Activated CD8-positive, alpha-beta memory T cell treated with anti-CD3 and anti-CD28 coated beads, Interleukin-2, amount 50 U/mL, for 48 hours (primary cell): ENCODE results near the gene GINS2.

ENCODE experiments used
- DNase-seq: peaks from one replicate; pipeline ENCODE4 v3.0.0-alpha.2; 2020

Gene GINS2

DNA sequence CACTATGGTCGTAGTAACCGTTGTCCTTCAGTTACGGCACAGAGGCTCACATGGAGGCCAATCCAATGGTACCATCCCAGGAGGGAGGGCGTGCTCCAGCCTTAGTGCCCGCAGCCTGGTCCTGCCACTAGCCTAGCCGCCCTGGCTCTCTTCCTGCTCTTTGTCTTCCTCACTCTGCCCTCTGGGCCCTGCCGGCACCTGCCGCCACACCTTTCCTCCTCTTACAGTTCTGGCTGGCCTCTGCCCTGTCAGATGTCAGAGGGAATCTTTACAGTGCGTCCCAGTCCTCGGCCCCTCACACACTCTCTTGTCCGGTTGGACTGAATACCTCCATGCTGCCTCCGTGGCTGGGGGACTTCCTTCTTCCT is 23.4 kb downstream of the GINS2 start:
- no peak for DNase-seq

DNA sequence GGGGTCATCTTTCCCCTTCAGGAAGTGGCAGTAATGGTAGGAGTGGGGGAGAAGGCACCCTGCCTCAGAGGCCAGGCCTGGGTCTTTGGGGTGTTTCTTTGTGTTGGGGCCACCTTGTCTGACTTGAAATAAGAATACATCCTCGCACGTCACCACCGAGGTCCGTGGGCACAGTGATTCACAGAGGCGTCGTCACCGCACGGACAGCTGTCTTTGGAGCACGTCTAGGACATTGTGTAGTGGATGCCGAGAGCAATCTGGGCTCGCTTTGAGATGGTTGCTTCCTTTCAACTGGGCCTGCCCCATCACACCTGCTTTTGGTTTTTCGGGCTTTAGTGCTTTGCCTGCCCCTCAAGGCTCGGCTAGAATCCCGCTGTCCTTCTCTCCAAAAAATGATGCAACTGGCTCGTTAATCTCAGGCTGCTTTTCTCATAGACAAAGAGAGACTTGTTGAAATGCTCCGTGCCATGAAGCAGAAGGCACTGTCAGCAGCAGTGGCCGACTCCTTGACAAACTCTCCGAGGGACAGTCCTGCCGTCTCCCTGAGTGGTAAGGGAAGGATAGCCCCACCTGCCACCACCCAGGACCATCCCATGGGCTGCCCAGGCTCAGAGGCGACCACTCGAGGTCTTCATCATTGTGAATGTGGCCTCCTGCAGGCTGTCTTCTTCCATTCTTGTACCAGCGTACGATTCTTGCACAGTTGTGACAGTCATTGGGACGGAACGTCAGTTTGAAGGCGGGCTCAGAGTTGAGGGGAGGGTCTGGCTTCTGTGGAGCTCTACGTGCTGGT is 24.0 kb downstream of the GINS2 start:
- DNase-seq: no peak

DNA sequence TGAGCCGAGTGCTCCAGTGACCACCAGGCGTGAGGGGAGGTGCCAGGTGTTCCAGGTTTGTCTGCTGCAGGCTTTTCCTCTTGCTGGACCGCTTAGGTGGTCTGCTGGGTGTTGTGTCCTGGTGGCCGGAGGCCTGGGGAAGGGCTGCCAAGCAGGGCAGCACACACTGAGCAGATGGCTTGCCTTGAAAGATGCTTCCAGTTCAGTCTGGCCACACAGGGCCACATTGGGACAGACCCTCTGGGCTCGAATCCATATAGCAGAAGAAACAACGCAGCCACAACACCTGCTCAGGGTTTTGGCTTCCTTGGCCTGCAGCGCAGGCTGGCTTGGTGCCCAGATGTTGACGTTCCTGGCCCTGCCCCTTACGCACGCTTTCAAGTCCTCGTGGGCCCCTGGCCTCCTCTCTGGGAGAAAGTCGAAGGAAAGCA is 24.8 kb downstream of the GINS2 start:
- no peak for DNase-seq

DNA sequence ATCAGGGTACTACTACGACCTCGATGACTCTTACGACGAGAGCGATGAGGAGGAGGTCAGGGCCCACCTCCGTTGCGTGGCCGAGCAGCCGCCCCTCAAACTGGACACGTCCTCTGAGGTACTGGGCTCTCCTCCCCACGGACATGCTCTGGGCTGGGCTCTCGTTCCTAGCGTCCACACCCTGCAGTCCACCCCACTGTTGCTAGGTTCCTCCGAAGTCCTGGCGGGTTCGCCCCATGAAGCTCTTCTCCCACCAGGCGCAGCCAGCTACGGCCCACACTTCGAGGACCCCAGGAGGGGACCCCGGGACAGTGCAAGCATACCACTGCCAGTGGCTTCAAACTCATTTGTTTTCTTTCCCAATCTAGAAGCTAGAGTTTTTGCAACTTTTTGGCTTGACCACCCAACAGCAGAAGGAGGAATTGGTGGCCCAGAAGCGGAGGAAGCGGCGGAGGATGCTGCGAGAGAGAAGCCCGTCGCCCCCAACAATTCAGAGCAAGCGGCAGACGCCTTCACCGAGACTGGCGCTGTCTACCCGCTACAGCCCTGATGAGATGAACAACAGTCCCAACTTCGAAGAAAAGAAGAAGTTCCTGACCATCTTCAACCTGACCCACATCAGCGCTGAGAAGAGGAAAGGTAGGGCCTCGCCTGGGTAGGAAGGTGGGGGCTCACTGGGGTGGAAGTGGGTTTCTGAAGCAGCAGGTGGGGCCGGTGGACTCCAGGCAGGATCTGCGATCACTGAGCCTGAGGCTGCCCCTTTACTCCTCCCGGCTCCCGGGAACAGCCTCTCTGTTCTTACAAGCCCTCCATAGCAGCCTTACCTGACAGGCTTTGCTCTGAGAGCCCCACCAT is 25.6 kb downstream of the GINS2 start:
- no peak for DNase-seq

DNA sequence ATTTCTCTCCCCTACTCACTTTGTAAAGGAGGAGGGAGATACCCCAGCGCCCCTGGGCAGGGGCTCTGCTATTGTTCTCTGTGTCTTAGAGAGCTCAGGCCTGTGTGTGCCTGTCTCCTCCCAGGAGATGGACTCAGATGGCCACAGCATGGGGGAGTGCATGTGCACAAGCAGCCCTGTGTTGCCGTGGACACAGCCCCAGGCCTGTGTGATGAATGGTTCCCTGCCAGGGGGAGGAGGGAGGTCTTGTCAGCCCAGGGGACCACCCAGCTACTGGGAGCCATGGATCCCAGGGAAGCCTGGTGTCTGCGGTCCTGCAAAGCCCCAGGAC is 26.3 kb downstream of the GINS2 start:
- no peak for DNase-seq

DNA sequence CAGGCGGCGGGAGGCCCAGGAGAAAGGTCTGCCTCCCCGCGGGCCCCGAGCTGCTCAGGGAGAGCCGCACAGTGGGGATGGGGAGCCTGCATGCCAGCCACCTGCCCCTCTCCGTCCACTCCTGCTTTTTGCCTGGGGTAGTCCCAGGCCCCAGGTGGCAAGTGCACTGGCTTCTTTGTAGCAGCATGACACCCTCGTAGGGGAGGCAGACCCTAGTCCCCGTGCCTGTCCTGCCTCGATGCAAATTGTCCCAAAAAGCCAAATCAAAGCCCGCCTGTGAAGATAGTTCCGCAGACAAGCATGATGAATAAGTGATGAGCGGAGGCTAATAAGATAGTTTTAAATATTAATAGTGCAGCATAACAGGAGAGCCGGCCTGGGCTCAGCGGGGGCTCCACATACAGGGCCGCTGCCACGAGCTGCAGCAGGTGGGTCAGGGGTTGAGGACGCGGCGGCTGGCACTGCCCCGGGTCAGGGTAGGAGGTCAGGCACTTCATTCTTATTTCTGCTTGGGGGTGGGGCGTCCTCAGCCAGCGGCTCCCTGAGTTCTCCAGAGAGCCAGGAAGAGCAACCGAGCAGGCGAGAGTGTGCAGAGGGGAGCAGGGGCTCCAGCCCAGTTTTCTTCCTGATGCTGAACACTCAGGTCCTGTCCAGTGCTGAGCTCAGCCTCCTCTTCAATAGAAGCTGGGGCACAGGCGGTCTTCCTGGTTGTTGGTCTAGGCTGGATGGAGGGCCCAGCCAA is 26.8 kb downstream of the GINS2 start:
- no peak for DNase-seq

DNA sequence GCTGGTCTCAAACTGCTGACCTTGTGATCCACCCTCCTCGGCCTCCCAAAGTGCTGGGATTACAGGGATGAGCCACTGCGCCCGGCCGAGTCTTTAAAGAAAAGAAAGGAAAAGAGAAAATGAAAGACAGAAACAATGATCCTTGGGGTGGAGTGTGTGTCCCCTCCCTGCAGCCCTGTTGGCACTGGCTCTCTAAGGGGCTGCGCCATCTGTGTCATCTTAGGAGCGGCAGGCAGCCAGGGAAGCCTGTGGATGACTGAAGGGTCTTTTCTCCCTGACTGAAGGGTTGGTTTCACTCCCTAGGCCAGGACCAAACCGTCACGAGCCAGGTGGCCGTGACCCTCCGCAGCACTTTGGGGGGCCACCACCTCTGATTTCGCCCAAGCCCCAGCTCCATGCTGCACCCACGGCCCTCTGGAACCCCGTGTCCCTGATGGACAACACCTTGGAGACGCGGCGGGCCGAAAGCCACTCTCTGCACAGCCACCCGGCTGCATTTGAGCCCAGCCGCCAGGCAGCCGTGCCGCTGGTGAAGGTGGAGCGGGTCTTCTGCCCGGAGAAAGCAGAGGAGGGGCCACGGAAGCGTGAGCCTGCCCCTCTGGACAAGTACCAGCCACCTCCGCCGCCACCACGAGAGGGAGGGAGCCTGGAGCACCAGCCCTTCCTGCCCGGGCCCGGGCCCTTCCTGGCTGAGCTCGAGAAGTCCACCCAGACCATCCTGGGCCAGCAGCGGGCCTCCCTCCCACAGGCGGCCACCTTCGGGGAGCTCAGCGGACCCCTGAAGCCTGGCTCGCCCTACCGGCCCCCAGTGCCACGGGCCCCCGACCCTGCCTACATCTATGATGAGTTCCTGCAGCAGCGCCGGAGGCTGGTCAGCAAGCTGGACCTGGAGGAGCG is 27.7 kb downstream of the GINS2 start:
- DNase-seq: no peak

DNA sequence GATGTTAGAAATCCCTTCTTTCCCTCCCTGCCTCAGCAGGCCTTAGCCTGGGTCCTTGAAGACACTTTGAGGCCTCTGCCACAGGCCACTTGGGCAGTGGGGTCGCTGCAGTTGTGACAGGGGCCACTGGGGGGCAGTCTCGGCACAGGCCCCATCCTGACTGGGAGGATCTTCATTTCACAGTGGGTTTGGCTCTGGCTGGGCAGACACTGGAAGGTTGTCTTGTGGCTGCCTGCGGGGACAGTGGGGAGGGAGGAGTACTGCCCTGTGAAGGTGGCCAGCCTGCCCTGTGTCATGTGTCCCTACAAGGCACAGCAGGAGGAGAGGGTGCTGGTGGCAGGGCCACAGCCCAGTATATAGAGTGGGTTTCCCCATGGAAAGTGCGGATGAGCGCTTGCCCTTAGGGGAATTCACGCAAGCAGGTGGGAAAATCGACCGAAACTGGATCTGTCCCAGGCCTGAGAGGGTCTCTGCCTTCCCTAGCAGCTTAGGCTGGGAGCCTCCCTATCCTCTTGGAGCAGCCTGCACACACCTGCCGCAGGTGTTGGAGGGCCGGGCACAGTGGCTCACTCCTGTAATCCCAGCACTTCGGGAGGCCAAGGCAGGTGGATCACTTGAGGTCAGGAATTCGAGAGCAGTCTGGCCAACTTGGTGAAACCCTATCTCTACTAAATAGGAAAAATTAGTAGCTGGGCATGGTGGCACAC is 28.8 kb downstream of the GINS2 start:
- peak; percentile 89 for DNase-seq

DNA sequence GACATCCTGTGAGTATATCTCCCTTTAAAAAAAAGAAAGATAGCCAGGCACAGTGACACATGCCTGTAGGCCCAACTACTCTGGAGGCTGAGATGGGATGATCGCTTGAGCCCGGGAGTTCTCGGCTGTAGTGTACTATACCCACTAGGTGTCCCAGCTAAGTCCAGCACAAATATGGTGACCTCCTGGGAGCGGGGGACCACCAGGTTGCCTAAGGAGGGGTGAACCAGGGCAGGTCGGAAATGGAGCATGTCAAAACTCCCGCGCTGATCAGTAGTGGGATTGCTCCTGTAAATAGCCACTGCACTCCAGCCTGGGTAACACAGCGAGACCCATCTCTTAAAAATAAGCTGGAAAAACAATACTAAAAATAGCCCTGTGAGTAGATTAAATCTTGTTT is 29.4 kb downstream of the GINS2 start:
- no peak for DNase-seq

DNA sequence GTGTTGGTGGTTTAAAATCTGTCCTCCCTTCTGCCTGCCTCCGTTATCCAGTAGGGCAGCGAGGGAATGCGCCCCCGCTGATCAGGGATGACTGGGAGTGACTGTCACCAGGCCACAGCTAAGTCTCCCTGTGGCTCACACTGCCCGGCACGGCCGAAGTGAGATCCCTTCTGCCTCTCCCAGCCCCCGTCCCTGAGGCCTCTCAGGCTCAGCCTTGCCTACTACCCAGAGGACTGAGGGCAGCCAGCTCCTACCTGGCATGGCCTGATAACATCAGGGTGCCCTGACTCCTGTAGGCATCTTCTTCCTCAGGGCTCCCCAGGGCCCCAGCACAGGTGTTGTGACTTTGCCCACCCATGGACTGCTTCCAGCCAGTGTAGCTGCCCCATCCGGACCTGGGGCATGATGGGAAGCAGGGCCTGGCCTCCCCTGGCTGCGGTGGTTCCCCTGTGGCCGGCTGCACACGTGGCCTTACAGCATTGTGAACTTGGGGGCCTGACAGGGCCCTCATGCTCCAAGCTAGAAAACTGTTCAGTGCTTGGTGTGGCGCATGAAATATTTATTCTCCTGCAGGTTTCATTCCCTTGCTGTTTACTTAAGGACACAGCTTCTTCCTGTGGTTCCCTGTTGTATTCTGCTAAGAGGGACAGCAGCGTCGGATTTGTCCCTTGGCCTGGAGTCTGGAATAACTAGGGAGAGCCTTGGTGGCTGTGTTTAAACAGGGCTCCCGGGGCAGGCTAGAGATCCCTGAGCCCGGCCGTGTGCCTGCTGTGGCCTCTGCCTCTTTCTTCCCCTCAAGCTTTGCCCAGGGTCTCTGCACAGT is 30.0 kb downstream of the GINS2 start:
- no peak for DNase-seq

DNA sequence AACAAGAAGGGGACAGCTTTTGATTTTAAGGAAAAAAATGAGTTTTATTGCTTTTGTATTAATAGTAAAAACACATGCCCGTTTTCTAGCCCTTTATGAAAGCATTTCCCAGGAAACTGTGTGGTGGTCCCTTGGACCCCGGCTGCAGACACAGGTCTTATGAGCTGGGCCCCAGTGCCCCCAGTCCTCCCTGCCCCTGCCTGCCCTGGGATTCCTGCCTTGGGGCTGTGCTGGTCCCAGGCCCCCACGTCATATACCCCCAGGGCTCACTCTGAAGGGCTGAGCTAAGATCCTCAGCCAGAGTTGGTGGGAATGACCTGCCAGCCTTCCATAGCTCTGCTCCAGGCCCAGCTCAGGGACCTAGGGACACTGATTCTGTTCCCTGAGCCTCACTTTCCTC is 30.8 kb downstream of the GINS2 start:
- DNase-seq: no peak

DNA sequence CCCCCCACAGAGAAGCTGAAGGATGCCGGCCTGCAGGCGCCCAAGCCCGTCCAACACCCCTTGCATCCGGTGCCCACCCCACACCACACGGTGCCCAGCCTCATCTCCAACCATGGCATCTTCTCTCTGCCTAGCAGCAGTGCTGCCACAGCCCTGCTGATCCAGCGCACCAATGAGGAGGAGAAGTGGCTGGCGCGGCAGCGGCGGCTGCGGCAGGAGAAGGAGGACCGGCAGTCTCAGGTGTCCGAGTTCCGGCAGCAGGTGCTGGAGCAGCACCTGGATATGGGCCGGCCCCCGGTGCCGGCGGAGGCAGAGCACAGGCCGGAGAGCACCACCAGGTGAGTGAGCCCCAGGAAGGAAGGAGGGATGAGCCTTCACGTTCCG is 31.5 kb downstream of the GINS2 start:
- DNase-seq: no peak

DNA sequence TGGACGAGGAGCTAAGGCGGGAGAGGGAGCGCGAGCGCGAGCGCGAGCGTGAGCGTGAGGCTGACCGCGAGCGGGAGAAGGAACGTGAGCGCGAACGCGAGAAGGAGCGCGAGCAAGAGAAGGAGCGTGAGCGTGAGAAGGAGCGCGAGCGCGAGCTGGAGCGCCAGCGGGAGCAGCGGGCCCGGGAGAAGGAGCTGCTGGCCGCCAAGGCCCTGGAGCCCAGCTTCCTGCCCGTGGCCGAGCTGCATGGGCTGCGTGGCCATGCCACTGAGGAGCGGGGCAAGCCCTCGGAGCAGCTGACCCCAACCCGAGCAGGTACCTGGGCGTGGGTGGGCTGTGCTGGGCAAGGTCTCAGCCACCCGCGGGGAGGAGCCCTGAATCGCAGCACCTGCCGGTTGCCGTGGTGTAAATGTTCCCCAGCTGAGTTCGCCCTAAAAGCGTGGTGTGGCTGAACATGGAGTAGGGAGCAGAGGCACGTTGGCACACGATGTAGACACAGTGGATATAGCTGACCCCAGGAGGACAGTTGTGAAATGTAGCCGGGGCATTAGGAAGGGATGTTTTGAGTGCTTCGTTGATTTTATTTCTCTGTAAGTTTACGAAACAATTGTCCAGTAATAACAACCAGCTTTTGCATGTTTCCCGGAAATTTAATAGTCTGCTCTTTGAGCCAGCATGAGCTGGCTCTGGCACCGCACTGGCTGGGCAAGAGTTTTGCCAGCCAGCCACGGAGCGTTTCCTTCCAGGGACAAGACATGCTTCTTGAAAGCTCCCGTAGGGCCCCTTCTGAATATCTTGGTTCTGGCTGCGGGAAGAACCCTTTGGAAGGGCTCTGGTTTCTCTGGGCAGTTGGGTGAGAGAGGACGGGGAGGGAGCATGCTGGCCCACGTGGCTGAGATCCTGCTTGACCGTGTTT is 32.1 kb downstream of the GINS2 start:
- DNase-seq: no peak

DNA sequence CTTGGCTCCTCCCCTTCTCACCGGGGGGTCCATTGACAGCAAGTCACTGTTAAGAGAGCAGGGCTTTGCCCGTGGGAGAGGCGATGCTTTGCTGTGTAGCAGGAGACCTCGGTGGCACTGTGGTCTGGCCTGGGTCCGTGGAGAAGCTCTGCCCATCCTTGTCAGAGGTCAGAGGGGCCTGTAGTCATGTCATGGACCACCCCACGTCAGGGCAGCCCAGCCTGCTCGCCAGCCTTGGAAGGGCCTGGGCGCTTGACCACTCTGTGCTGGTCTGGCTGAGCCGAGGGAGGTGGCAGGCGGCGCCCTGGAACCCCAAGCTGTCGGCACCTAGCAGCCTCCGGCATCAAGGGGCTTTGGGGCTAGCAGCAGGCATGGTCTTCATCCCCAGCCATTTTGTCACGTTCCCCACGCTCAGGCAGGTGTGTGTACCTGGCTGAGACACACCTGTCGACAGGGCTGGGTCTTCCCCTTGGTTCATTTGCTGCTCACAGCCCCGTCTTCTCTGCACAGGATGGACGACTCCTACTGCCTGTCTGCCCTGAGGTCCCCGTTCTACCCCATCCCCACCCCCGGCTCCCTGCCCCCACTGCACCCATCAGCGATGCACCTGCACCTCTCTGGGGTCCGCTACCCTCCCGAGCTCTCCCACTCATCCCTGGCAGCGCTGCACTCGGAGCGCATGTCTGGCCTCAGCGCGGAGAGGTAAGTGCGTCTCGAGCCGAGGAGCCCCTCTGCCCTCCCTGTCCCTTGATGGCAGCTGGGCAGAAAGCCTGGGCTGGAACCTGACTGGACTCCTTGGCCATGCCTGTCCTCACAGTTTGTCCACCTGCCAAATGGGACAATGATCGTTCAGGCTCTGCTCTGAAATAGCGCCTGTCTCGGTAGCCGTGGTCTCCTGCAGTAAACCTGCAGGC is 33.3 kb downstream of the GINS2 start:
- DNase-seq: no peak

DNA sequence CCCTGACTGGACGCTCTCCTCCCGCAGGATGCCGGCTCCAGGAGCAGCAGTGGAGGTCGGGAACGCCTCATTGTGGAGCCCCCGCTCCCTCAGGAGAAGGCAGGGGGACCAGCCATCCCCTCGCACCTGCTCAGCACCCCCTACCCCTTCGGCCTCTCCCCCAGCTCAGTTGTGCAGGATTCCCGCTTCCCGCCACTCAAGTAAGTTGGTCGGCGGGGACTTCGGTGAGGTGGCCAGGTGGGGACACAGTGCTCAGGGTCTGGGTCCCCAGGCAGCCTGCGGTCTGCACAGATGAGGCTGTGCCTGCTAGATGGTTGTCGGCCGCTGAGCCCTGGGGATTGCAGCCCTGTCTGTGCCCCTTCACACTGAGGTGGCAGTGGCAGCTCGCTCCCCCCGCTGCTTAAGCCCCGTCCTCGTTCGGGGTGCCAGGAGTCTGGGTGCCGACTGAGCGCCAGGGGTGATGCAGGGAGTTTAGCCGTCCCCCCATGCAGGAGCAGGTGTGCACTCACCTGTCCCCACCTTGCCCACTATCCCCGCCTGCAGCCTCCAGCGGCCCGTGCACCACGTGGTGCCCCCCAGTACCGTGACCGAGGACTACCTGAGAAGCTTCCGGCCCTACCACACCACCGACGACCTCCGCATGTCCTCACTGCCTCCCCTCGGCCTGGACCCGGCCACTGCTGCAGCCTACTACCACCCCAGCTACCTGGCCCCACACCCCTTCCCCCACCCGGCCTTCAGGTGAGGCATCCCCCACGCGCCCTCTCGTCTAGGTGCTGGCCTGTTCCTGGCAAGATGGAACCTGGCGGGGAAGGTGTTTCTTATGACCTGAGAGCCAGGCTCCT is 34.3 kb downstream of the GINS2 start:
- DNase-seq: no peak

DNA sequence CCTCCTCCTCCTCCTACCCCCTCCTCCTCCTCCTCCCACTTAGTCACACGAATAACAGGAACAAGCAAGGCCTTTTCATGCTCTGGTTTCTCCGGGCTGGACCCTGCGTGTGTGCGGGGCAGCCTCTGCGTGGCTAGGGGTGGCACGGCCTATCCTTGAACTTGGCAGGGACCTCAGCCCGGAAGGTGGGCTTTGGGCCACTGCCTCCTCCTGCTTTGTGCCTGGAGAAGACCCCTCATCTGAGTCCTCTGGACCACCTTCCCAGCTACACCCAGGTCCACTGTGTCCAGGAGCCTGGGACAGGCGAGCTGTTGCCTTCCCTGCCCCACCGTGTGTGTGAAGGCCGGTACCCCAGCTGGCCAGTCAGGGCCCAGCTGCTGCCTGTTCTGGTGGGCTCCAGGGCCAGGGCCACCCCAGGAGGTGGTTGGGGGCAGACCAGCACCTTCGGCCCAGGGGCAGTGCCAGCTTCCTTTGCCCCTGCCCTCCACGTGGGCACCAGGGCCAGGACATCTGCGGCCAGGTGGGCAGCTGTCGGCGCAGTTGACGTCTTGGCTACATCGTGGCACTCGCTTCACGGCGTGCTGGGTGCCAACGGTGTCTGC is 35.4 kb downstream of the GINS2 start:
- DNase-seq: no peak

DNA sequence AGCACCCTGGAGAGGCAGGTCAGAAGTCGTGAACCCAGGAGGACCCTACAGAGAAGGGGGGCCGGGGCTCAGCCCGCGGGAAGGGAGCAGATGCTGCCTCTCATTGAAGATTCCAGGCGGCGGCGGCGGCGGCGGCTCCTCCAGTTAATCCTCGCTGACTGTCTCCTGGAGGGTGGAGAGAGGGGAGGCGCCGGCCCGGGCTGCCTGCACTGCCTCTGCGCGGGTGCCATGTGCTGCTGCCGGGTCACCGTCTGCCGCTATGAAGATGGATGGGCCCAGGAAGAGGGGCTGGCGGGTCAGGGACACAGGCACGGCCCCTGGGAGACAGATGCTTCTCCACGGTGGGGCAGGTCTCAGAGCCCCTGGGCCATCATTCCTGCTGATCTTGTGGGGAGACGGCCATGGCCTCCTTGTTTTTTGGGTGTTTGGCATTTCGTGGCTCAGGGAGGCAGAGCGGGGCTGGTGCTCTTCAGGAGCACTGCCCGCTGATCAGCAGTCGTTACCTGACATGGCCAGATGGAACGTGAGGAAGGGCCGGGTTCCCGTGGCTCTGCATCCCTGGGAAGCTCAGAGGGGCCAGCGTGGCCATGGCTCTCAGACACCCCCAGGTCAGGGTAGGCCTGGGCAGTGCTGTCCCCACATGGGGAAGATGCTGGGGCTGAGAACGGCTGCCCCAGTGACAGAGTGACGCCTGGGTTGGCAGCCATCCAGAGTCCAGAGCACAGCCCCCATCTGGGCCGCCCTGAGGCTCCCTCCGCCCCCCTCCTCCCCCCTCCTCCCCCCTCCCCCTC is 36.1 kb downstream of the GINS2 start:
- DNase-seq: peak; percentile 63
